HG03097 (cell line): Measurements from ENCODE around the gene DST.
A peak's percentile ranks its signal among the peaks of the same experiment; 100 is the strongest.
"Not testable (repeated sequence)": the region's sequence is repeated elsewhere in the genome, so short reads cannot be mapped to it uniquely, and the experiment has no call there.

Experiments used
- ATAC-seq: cut with Tn5 transposase; IDR thresholded peaks from one replicate; pipeline ENCODE4 v1.9.1; 2021; ENCODE audit not compliant: unreplicated experiment, low FRiP score

The DST gene

DNA sequence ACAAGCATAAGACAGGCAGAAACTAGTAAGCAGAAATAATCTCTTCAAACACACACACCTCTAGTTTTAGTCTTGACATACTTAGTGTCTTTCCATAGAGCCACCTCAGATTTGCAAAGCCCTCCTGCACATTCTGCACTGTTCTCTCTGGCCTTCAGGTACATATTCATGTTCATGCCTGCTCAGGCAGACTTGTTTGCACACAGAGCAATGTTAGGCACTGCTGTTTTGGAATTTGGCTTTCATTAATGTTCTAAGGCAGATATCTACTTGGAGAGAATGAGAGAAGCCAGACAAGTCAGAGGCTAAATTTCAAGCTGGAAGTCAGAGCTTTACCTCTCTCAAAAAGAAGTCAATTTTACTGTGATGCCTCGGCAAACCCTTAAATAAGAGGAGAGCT lies 21.3 kb upstream of the DST start:
- no peak for ATAC-seq

DNA sequence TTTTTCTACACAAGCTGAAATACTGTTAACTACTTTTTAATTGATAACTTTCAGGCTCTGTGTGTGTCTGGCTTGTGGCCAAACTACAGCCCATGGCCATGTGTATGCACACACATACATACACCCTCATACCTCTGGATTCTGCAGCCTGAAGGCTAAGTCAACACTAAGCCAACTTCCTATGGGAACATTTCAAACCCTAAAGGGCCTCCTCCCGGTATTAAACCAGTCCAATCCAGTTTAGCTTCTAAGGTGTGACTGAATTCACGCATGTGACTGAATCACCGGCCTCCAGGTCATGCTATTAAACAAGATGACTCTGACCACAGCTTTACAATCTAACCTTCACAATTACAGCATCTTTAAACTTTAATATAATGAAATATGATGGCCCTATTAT lies 20.7 kb upstream of the DST start:
- no peak for ATAC-seq

DNA sequence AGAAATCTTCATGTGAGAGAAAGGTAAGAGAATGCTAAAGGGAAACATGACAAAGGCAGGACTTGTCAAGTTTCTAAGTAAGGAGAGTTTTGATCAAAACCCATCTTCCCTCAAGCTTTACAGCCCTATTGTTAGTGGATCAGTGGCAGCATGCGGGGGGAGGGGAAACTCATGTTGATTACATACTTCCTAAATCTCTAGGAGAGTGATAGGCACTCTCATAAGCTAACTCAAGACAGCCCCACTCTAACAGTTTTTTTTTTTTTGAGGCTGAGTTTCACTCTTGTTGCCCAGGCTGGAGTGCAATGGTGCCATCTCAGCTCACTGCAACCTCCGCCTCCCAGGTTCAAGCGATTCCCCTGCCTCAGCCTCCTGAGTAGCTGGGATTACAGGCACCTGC lies 18.6 kb upstream of the DST start:
- not testable (repeated sequence) for ATAC-seq

DNA sequence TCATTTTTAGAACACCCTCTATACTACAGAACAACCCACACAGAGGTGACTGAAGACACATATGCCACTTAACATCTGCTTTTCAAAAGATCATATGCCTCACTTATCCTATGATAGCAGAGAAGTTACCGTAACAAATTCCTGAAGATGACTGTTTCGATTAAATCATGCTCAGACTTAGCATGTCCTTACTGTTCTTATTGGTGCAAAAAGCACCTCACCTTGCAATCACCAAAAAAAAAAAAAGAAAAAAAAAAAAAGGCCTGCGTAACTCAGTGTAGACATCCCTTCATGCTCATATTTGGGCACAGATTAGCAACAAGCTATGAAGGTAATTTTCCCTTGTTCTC lies 17.7 kb upstream of the DST start:
- no peak for ATAC-seq

DNA sequence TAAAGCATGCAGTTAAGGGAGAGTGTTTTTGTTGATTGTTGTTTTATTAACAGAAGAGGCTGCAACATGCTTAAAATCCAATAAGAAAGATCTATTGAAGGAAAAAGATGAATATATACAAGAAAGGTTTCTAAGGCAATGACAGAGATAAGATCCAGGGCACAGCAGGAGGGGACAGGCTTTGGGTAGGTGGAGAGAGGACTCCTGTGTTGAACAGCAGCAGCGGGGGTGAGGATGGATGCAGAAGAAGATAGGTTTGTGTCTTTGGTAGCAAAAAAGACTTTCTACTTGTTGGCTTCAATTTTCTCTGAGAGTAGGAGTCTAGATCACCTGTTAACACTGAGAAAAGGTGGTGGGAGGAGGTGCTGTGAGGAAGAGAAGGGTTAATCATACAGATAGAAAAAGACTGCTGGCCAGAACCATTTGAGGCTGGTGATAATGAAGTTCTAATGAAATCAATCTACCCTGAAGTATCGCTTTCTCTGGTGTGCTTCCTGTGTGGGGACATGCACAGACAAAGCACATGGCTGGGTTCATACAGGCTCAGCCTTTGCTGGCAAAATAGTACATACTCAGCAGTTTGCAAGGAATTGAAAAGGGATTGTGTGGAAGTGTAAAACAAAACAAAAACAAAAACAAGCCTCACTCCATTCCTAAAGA lies 17.2 kb upstream of the DST start:
- ATAC-seq, result peak; percentile 85

DNA sequence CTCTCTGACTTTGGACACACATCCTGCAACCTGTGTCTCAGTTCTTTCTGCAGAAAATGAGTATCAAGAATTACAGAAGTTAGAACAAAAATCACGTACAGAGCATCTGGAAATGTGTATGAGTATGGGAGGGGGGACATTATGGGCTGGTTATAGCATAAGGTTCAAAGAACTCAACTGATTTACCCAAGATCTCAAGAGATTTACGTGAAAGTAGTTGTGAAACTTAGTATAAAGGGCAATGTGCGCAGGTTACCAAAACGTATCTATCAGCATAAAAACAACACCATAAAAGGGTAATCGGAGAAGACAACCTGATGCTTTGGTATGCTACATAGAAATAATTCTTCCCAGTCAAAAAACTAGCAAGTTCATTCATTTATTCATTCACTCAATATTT lies 15.6 kb upstream of the DST start:
- no peak for ATAC-seq

DNA sequence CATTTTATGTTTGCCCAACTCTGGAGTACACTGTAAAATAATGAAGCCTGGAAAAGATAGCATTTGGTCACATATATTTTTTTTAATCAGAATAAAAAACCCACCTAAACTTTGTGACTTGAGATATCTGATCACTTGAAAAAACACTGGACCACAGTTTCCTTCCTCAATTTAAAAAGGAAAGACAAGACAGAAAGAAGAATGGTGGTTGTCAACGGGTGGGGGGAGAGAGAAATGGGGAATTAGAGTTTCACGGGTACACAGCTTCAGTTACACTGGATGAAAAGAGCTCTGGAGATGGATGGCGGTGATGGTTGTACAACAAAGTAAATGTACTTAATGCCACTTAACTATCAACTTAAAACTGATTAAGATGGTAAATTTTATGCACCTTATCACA lies 14.7 kb upstream of the DST start:
- ATAC-seq, result no peak

DNA sequence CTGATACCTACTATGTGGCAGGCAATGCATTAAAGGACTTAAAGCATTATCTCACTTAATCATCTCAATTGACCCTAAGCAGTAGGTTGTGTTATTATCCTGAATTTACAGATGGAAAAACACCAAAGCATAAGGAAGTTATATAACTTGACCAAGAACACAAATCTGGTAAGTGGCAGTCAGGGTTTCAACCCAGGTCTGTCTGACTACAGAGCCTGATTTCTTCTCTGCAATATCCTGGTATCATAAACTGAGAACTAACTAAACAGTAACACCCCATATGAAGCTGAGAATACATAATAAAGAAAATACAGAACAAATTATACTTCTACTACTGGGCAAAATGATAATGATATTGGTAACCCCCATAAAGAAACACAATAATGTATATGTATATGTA lies 13.8 kb upstream of the DST start:
- no peak for ATAC-seq

DNA sequence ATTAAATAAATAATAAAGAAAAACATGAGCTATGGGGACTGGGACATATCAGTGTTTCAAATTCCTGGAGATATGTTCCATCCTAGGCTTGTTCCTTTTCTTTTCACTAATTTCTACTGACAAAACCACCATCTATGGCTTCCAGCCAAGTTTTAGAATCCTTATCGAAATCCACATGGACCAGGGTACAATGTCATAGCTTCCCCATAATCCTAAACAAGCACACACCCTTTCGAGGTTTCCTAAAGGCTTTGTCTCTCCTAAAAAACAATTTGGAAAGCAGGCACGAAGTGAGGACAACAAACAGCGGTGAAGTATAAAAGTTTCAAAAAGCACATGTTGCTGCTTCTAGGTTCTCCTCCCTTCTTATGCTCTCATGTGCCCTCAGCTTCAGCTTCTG lies 13.3 kb upstream of the DST start:
- ATAC-seq, result no peak

DNA sequence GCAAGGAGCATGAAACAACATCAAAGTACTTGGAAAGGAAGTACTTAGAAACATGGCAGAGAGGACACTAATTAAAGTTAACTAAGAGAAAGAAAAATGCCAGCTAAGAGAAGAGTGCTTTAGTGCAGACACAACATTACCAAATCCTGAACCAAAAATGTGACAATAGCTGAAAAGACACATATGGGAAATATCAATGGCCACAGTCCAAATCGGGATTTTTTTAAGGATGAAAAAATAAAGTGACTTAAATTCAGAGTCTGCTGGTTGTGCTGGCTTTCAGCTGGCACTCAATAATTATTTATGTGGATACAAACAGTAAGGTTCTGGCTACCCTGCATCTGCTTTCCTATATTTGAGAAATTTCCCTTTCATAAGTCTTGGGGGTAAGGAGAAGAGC lies 12.6 kb upstream of the DST start:
- no peak for ATAC-seq

DNA sequence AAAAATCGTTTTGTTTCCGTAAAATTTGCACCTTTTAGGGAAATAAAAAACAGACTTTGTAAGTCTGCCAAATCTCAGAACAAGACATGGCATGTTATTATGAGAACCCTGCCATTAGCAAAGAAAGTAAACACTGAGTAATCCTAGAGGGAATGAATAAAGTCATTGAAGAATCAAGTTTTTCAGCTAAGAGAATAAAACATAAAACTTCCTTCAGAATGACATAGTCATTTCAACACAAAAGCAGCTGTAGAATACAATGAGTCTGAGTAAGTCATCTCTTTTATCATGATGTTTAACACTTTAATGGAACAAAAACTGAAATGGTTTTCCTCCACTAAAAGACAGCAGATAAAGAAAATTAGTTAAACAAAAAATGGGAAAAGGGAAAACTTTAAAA lies 10.3 kb upstream of the DST start:
- no peak for ATAC-seq

DNA sequence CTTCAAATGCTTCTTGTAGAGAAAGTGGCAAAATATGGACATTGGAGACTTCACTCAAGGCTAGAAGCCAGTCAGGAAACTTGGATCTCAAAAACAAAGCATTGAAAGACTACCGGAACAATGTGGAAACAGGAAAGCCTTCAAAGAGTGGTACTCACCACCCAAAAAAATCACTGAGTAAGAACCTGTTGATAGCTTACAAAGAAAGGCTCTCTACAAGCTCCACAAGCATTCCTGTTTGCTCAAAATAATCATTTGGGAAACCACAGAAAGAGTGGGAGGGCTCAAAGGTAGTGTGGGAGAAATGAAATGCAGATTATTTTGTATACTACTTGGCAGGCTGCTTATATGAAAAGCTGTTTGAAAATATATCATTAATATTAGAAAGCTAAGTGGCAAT lies 9.5 kb upstream of the DST start:
- ATAC-seq, result no peak

DNA sequence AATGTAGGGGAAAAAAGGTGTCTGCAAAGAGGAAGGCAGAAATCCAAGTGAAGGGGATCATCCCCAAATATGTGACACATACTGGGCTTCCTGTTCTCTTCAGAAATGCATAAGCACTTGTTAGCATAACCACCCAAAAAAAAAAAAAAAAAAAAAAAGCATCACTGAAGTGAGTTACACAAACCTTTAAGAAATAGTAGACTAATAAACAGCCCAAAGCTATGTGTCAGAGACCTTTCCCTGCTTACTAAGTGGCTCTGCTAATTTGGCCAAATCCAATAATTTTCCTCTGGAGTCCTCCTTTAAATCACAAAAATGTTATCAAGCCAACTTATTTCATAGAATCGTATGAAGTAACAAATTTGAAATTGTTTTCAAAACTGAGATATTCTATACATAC lies 7.5 kb upstream of the DST start:
- no peak for ATAC-seq

DNA sequence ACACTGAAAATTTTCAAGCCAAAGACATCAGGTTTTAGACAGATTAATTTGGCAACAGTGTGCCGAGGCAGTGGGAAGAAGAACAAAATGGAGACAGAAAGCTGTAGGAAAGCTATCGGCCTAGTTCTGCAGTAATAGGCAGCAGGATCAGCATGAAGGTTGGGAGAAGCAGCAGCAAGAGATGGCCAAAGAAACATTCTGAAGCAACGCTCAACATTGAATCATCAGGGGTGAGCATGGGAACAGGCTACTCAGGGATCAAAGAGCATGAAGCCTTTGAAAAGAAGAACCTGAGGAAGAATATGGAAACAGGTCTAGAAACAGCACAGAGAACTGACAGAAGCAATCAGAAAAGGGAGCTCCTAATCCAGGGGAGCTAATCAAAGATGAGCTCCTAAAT lies 7.1 kb upstream of the DST start:
- ATAC-seq, result no peak

DNA sequence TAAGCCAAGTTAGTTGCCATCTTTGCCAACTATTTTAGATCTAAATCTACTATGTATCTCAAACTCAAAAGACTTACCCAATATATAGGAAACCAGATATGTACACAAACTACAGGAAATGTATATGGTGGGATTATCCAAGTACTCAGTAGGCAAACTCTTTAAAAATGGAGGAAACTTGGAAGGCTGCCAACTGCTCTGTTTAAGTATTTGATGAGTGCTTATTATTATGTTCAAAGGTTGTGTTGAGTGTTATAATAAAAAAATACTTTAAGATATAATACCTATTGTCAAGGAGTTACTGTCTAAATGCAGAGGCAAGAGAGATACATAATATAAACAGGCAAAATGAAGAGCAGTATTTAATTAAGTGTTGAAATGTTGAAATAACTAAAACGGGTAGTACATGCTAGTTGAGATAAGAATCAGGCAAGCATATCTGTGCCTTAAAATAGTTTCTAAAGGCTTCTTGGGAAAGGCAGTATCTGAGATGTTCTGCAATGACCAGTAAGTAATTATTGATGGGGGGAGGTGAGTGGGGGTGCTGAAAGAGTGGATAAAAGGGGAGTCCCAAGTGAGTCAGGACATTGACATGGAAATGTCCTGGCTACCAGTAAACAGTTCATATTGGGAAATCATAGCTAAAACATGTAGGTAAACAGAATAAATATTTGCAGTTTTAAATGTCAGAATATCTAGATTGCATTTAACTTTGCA lies 6.5 kb upstream of the DST start:
- no peak for ATAC-seq

DNA sequence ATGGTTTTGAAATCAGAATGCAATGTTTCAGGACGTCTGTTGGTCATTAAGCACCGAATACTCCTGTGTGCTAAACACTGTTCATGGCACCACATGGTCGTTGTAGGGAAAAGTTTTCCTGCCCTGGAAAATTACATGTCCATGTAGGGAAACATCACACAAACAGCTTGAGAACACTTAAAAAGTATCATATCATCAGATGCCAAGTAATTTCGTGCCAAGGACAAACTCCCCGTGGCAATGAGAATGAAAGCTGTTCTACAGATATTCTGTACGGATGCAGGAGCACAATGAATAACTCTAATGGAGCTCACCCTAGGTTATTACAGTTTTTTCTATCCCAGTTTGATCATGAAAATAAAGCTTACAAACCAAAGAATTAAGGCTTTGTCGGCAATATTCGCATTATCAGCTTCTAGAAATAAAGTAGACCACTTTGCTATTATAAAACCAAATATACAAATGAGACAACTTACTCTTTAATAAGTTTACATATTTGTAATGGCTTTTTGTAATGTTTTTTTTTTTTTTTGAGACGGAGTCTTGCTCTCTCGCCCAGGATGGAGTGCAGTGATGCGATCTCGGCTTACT lies 4.6 kb upstream of the DST start:
- ATAC-seq, result no peak

DNA sequence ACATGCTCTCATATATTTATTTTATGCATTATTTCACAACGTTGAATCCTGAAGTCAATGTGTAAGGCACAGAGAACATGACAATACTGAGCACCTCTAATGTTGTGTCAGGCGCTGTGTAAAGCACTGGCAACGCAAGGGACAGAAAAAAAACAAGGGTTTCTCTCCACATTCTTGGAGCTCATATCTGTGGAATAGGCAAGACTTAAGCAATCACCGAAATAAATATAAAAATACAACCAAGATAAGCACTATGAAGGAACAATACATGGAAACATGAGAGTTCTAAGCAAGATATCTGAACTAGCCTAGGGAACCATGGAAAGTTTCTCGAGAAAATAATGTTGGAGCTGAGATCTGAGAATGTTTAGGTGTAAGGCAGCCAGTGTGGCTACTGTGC lies 1.7 kb upstream of the DST start:
- no peak for ATAC-seq

DNA sequence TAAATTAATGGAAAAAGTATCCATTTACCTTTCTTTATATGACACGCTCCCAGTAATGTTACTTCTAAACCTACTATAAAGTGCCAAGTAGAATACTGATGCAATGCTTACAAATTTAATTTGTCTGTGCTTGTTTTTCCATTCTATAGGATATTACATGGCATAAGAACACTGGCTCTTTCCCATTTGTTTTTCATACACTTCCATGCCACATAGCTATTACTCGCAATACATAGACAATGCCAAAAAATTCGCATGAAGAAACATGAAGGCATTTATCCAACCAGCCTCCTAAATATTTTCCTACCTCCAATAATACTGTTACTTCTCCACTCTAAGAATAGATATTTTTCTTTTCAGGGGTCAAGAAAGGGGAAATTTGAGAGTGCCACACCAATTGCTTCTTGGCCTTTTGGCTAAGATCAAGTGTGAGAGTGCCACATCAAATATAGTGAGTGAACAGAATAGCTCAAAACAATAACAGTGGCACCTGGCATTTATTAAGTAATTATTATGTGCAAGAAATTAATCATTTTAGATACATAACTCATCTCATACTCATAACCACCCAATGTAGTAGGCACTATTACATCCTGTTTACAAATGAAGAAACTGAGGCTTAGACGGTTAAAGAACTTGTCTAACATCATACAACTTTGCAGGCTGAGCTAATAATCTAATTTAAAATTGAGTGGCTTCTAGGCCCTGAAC lies 845 bp upstream of the DST start:
- ATAC-seq, result no peak

DNA sequence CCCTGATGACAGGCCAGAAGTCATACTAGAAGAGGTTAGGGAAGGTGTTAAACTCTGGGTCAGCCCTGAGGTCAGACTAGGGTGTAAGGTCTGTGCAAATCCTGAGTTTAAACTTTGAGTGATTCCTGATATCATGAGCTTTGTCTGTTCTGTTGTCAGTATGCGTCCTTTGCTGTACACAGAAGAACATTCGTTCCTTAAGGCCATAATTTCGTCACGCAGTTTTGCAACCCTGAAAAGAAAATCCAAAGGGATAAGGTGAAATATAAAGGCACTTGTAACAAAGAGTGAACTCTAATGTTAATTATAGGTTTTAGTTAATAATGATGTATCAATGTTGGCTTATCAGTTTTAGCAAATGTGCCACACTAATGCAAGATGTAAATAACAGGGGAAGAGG lies 2.3 kb downstream of the DST start:
- no peak for ATAC-seq

DNA sequence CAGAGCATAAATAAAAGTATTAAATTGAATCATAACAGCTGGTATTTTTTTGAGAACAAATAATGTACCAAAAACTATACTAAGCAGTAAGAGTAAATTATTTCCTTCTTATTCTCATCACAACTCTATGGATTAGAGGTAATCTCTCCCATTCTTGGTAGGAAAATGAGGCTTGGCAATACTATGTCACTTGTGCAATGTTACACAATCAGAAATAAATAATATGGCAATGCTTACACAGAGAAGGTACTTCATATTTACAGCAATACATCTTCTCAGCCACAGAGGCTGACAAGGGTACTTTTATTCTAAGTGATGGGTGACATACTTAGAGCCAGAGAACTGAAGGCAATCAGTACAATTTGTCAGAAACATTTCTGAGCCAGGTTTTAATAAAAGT lies 3.9 kb downstream of the DST start:
- no peak for ATAC-seq

DNA sequence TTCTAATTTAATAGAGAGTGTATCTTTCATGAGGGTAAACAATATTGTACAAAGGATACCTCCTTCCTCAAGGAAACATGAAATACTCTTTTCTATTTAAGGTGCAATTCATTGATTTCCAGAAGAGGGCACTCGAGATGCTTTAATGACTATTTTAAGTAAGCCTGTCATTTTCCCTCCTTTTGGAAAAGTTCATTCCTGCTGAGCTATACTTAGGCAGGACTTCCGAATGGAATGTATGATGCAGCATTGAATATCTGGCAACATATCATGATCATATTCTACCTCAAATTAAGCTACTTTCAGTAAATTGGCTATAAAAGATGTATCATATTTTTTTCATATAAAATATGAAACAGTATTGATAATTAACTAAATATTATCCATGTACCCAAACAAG lies 5.0 kb downstream of the DST start:
- ATAC-seq, result no peak

DNA sequence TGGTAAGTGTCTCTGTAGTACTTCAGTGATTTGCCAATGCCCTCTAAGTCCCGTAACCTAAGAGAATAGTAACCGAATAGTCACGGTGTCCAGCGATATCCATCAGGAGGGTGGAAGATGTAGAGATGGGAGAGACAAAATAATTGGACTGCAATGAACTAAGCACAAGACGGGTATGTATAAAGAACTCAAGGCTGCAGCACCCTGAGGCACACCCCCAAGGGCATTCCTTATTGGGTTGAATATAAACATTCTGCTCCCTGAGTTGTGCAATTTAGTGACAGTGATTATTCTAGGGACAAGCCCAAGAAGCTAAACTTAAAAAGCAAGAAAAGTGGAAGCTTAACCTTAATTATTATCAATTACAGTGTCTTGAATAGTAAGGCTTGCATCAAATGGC lies 14.6 kb downstream of the DST start:
- no peak for ATAC-seq
